ENCODE measurements around the gene SOD3. TPM values are rescaled to one million over a fixed set of nuclear protein-coding genes. Genes with fewer than 3 reads are reported as not detected.

SOD3 gene
- total and polyA plus RNA-seq, 2 of the 4 experiments (the other 2 are of a cell fraction): 0.36 to 5.8 TPM

- ChIA-PET CTCF (no interaction called here), POLR2A (ENCODE audit: unreplicated experiment) (no interaction called here)
- no peaks in the 10 kb centered on the region for H3K27me3 ChIP-seq (ENCODE audit: control insufficient read depth, insufficient read depth, low read length)
- no peak overlapping the region for H3K4ac ChIP-seq (ENCODE audit: low read depth, low read length)
- H4K5ac ChIP-seq (ENCODE audit: low read depth, low read length): no peak overlapping the region
- H3K4me1 ChIP-seq (ENCODE audit: control insufficient read depth, insufficient read depth, low read length): peaks cover 2% of the 10 kb centered on the region; the same call in 1 of the 2 replicates
- H3K4me2 ChIP-seq (ENCODE audit: low read depth, low read length): no peak overlapping the region
- no peak overlapping the region for H3K18ac ChIP-seq (ENCODE audit: low read depth, low read length)
- dilution Hi-C loops (cut with HindIII; ENCODE audit: low sequenced_read_pairs, unreplicated experiment) (no loop called here), intact Hi-C loops (cut with micrococcal nuclease) (no loop called here), in situ Hi-C loops (cut with MboI; ENCODE audit: low sequenced_read_pairs) (no loop called here)
- no peak overlapping the region for H3K9ac ChIP-seq (ENCODE audit: low read depth, low read length)
- no peak overlapping the region for H2AK5ac ChIP-seq (ENCODE audit: low read depth, low read length)
- H2BK20ac ChIP-seq (ENCODE audit: low read depth, low read length): no peak overlapping the region
- no peak overlapping the region for H3K4me3 ChIP-seq (ENCODE audit: insufficient read depth, low read depth, low read length)
- no peak overlapping the region for H4K8ac ChIP-seq (ENCODE audit: low read depth in 2 of 2, low read length in 2 of 2)
- H3K36me3 ChIP-seq (ENCODE audit: control insufficient read depth, insufficient read depth, low read length): peaks cover 5% of the 10 kb centered on the region; the same call in 1 of the 2 replicates
- 100% methylated on average over 1 of the region's 6 CpGs; no CpG with 5 or more reads in 1 of the 2 experiments for WGBS, 2 experiments (ENCODE audit: extremely low coverage in 2 of 2, insufficient read length in 1 of 2)
- H3K23ac ChIP-seq (ENCODE audit: low read depth, low read length): no peak overlapping the region
- H2BK5ac ChIP-seq (ENCODE audit: low read depth, low read length, poor library complexity, severe bottlenecking): no peak overlapping the region
- no peak overlapping the region for H2AFZ ChIP-seq (replicated peaks; ENCODE audit: low read length, poor library complexity)
- TF ChIP-seq RAD21 (IDR thresholded peaks at IDR 0.05; ENCODE audit: low read length): no peak
- TF ChIP-seq NFE2L2 (IDR thresholded peaks at IDR 0.05; ENCODE audit: low read depth, low read length): no peak
- no peak for TF ChIP-seq CEBPB (IDR thresholded peaks at IDR 0.05; ENCODE audit: low read depth, low read length)
- TF ChIP-seq MAZ (IDR thresholded peaks at IDR 0.05; ENCODE audit: borderline replicate concordance, low read depth, low read length): no peak
- TF ChIP-seq ELK1 (IDR thresholded peaks at IDR 0.05; ENCODE audit: borderline replicate concordance, low read depth, low read length): no peak
- no peak for TF ChIP-seq CHD1 (IDR thresholded peaks at IDR 0.05; ENCODE audit: low read depth, low read length)
- TF ChIP-seq CTCF (conservative IDR thresholded peaks at IDR 0.05; ENCODE audit: low read depth, low read length): no peak
- no peak for TF ChIP-seq POLR2A (IDR thresholded peaks at IDR 0.05; ENCODE audit: low read depth, low read length)
- TF ChIP-seq MAFK (IDR thresholded peaks at IDR 0.05; ENCODE audit: low read depth, low read length): no peak
- TF ChIP-seq MXI1 (IDR thresholded peaks at IDR 0.05; ENCODE audit: borderline replicate concordance, low read depth, low read length): no peak
- no peak for TF ChIP-seq SMC3 (IDR thresholded peaks at IDR 0.05; ENCODE audit: low read depth, low read length)
- TF ChIP-seq FOS (IDR thresholded peaks at IDR 0.05; ENCODE audit: low read depth, low read length): no peak
- no peak for TF ChIP-seq BHLHE40 (IDR thresholded peaks at IDR 0.05; ENCODE audit: low read depth, low read length)
- no peak for TF ChIP-seq RCOR1 (IDR thresholded peaks at IDR 0.05; ENCODE audit: insufficient replicate concordance, low read length)
- TF ChIP-seq USF2 (IDR thresholded peaks at IDR 0.05; ENCODE audit: low read depth, low read length): no peak
- no peak for TF ChIP-seq RFX5 (IDR thresholded peaks at IDR 0.05; ENCODE audit: low read depth, low read length)
- no peak overlapping the region for H2AK9ac ChIP-seq (replicated peaks; ENCODE audit: low read depth, low read length, poor library complexity)
- DNase-seq (no peak), ATAC-seq (ENCODE audit: low read depth) (no peak)
- H3K56ac ChIP-seq (ENCODE audit: extremely low read depth, insufficient read depth, low read length): no peak overlapping the region
- H3K27ac ChIP-seq (ENCODE audit: insufficient read depth, low read length): no peak overlapping the region
- H2BK120ac ChIP-seq (ENCODE audit: low read depth, low read length): no peak overlapping the region
- H2BK15ac ChIP-seq (ENCODE audit: low read depth, low read length): no peak overlapping the region
- BruUV-seq (replicated peaks): no TSS peak
- H3K9me1 ChIP-seq (ENCODE audit: insufficient read depth, low read length): 0 out of 2 replicates have a peak, but pooled peaks cover 4% of the 10 kb centered on the region
- H3K79me1 ChIP-seq (ENCODE audit: low read depth in 1 of 2, low read length in 2 of 2): no peaks in the 10 kb centered on the region
- no peaks in the 10 kb centered on the region; the same call in 1 of the 2 replicates for H3K9me3 ChIP-seq (ENCODE audit: control insufficient read depth, insufficient read depth, low read length)
- no peak overlapping the region for H4K91ac ChIP-seq (ENCODE audit: insufficient read depth, low read depth, low read length)
- no peak overlapping the region for H3K14ac ChIP-seq (replicated peaks; ENCODE audit: low read depth, low read length)
- no peaks in the 10 kb centered on the region for H4K20me1 ChIP-seq (ENCODE audit: insufficient read depth, low read length)
Measured at GRCh38 chr4:24836661-24837242, 41.4 kb downstream of the SOD3 start.
